ENCODE measurements around the gene INPP5K.

The INPP5K gene

DNA sequence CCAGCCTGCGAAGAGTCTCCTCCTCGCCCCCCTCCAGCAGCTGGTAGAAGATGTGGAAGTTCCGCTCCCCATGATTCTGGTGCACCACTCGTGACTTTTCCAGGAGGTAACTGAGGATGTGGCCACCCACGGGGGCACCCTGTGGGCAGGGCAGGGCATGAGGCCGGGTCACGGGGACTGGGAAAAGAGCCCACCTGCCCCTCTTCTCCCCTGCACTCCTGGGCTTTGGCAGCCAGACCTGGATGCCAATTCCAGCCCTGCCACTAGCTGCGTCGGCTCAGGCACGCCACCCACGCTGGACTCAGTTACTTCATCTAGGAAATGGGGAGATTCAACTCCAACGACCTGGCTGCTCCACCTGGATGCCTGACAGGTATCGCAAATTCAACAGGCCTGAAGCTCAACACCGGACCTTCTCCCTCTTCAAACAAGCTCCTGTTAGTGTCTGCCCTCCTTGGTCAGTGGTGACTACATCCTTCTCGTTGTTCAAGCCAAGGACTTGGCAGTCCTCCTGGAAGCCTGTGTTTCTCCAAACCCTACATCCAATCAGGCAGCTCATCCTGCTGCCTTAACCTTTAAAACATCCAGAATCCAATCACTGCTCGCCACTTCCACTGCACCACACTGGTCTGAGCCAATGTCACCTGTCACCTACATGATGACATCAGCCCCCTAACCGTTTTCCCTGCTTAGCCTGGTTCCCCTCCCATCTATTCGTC lies 35.5 kb downstream of the INPP5K start:
- Histone ChIP-seq H3K27me3 (ENCODE audit: low read depth) (no peaks in the 10 kb centered on the region), H3K9me3 (no peaks in the 10 kb centered on the region), H3K36me3 (replicated peaks) (peaks cover 54% of the 10 kb centered on the region), H3K4me3 (no peak overlapping the region), H3K4me1 (no peaks in the 10 kb centered on the region)
- no peak for DNase-seq (ENCODE audit: low spot score in 2 of 2)
- in situ Hi-C loops (cut with MboI; ENCODE audit: low sequenced_read_pairs): no loop called here

DNA sequence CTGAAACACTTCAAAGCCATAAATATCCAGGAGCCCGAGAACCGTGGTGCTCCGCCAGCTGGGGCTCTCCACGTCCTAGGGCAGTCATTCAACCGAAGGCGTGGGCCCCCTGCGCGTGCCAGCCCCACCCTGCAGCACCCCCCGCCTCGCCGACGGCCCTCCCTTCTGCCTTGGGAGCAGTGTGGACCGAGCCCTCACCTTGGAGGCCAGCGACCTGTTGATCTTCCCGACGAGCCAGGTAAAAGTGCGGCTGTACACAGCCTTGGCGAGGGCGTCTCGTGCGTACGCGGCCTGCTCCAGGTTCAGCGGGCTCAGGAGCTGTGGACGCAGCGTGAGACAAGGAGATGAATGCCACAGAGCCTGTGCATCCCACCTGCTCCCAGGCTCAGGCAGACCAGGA lies 38.0 kb downstream of the INPP5K start:
- H3K4me1 ChIP-seq: no peaks in the 10 kb centered on the region
- no peaks in the 10 kb centered on the region for H3K9me3 ChIP-seq
- no peak for DNase-seq (ENCODE audit: low spot score in 2 of 2)
- H3K4me3 ChIP-seq: no peak overlapping the region
- H3K36me3 ChIP-seq (replicated peaks): peaks cover 56% of the 10 kb centered on the region
- no peaks in the 10 kb centered on the region for H3K27me3 ChIP-seq (ENCODE audit: low read depth)
- in situ Hi-C loops (cut with MboI; ENCODE audit: low sequenced_read_pairs): no loop called here

DNA sequence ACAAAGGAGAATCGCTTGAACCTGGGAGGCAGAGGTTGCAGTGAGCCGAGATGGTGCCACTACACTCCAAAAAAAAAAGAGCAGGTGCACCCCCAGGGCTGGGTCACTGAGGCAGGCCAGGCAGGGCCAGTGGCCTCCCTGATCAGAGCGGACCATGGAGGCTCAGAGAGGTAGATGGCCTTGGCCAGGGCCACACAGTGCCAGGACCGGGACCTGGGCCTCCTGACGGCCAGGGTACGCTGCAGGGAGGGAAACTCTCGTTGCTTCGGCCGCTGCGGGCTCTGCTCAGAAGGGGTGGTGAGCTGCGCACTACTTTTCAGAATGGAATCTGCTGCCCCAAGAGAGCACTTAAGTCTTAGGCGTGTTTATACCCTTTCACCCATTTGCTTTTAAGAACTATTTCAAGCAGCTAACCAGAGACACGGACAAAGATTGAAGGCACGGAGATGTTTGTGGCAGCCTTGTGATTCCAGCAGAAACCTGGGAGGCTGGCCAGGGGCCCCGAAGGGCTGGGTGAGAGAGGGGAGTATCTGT lies 41.0 kb downstream of the INPP5K start:
- H3K4me3 ChIP-seq: no peak overlapping the region
- H3K36me3 ChIP-seq (replicated peaks): peaks cover 58% of the 10 kb centered on the region
- no peaks in the 10 kb centered on the region for H3K4me1 ChIP-seq
- in situ Hi-C loops (cut with MboI; ENCODE audit: low sequenced_read_pairs): no loop called here
- no peaks in the 10 kb centered on the region for H3K9me3 ChIP-seq
- H3K27me3 ChIP-seq (ENCODE audit: low read depth): no peaks in the 10 kb centered on the region
- DNase-seq (ENCODE audit: low spot score in 2 of 2): no peak

- in situ Hi-C loops (cut with MboI; ENCODE audit: low sequenced_read_pairs): no loop called here
- Histone ChIP-seq H3K27me3 (ENCODE audit: low read depth) (no peaks in the 10 kb centered on the region), H3K9me3 (no peaks in the 10 kb centered on the region), H3K36me3 (replicated peaks) (peaks cover 57% of the 10 kb centered on the region), H3K4me3 (no peak overlapping the region), H3K4me1 (no peaks in the 10 kb centered on the region)
- DNase-seq (ENCODE audit: low spot score in 2 of 2): no peak
Observed at GRCh38 chr17:1474402-1475189, 41.8 kb downstream of the INPP5K start.

- in situ Hi-C loops (cut with MboI; ENCODE audit: low sequenced_read_pairs): no loop called here
- Histone ChIP-seq H3K9me3 (no peaks in the 10 kb centered on the region), H3K4me3 (no peak overlapping the region), H3K4me1 (no peaks in the 10 kb centered on the region), H3K27me3 (ENCODE audit: low read depth) (no peaks in the 10 kb centered on the region), H3K36me3 (replicated peaks) (peaks cover 61% of the 10 kb centered on the region)
- no peak for DNase-seq (ENCODE audit: low spot score in 2 of 2)
Observed at GRCh38 chr17:1473841-1474240, 42.6 kb downstream of the INPP5K start.

- Histone ChIP-seq H3K27me3 (ENCODE audit: low read depth) (no peaks in the 10 kb centered on the region), H3K4me1 (no peaks in the 10 kb centered on the region), H3K36me3 (replicated peaks) (peaks cover 60% of the 10 kb centered on the region), H3K9me3 (no peaks in the 10 kb centered on the region), H3K4me3 (no peak overlapping the region)
- DNase-seq (ENCODE audit: low spot score in 2 of 2): no peak
- in situ Hi-C loops (cut with MboI; ENCODE audit: low sequenced_read_pairs): no loop called here
Observed at GRCh38 chr17:1473170-1473569, 43.2 kb downstream of the INPP5K start.

GRCh38 chr17:1471911-1472821 lies 44.2 kb downstream of the INPP5K start:
- Histone ChIP-seq H3K9me3 (no peaks in the 10 kb centered on the region), H3K4me1 (no peaks in the 10 kb centered on the region), H3K27me3 (ENCODE audit: low read depth) (no peaks in the 10 kb centered on the region), H3K4me3 (no peak overlapping the region), H3K36me3 (replicated peaks) (peaks cover 56% of the 10 kb centered on the region)
- in situ Hi-C loops (cut with MboI; ENCODE audit: low sequenced_read_pairs): no loop called here
- DNase-seq (ENCODE audit: low spot score in 2 of 2): no peak

DNA sequence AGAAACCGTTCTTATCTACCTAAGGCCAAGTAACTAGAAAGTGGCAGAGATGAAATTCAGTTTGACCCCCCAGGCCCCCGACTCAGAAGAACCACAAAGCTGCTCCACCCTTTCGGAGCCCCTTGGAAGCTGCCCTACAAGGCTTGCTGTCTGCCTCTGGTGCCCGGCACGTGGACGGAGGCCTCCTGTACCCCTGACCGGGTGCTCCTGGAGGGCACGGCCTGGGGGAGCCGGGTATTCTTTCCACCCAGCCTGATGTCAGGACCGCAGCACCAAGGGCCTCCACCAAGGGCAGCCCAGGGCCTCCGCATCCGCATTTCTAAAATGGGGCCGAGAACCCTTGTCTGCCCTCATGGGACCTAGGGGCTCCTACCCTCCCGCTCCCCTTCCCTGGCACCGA lies 44.9 kb downstream of the INPP5K start:
- in situ Hi-C loops (cut with MboI; ENCODE audit: low sequenced_read_pairs): no loop called here
- no peaks in the 10 kb centered on the region for H3K9me3 ChIP-seq
- H3K27me3 ChIP-seq (ENCODE audit: low read depth): no peaks in the 10 kb centered on the region
- no peak for DNase-seq (ENCODE audit: low spot score in 2 of 2)
- no peak overlapping the region for H3K4me3 ChIP-seq
- peaks cover 59% of the 10 kb centered on the region for H3K36me3 ChIP-seq (replicated peaks)
- no peaks in the 10 kb centered on the region for H3K4me1 ChIP-seq

GRCh38 chr17:1470755-1471462 lies 45.5 kb downstream of the INPP5K start:
- H3K36me3 ChIP-seq (replicated peaks): peaks cover 54% of the 10 kb centered on the region
- no peaks in the 10 kb centered on the region for H3K27me3 ChIP-seq (ENCODE audit: low read depth)
- no peaks in the 10 kb centered on the region for H3K9me3 ChIP-seq
- DNase-seq (ENCODE audit: low spot score in 2 of 2): no peak
- H3K4me1 ChIP-seq: no peaks in the 10 kb centered on the region
- in situ Hi-C loops (cut with MboI; ENCODE audit: low sequenced_read_pairs): no loop called here
- H3K4me3 ChIP-seq: no peak overlapping the region

DNA sequence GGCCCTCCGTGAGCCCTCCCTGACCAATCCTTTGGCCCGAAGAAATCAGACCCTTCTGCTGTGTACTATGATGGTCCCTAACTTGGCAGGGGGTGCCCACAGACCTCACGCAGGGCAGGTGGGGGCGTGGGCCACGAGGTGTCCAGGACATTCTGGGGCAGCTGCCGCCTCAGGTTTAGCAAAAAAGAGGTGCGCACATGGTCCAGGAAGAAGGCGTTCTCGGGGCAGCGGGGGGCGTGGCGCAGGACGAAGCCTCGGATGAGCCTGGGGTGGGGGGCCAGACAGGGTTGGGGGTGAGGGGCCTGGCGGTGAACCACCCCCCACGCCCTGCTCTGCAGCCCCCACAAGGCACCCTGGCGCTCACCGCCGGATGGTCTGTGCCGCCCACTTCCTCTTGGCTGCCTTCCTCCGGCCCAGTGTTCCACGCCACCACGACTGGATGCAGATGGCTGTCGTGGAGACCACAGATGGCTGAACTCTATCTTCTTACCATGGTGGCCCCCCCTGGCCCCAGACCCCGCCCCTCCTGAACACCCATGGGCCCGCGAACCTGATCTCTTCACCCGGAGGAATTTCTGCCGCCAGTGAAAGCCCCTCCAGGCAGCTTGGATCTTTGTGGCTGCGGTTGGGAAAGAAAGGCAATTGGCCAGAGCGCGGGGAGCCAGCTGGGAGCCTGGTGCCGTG lies 46.2 kb downstream of the INPP5K start:
- Histone ChIP-seq H3K27me3 (ENCODE audit: low read depth) (no peaks in the 10 kb centered on the region), H3K9me3 (no peaks in the 10 kb centered on the region), H3K4me1 (no peaks in the 10 kb centered on the region), H3K36me3 (replicated peaks) (peaks cover 51% of the 10 kb centered on the region), H3K4me3 (no peak overlapping the region)
- in situ Hi-C loops (cut with MboI; ENCODE audit: low sequenced_read_pairs): no loop called here
- DNase-seq (ENCODE audit: low spot score in 2 of 2): no peak

- Histone ChIP-seq H3K9me3 (no peaks in the 10 kb centered on the region), H3K4me1 (no peaks in the 10 kb centered on the region), H3K36me3 (replicated peaks) (peaks cover 54% of the 10 kb centered on the region), H3K27me3 (ENCODE audit: low read depth) (no peaks in the 10 kb centered on the region), H3K4me3 (no peak overlapping the region)
- DNase-seq (ENCODE audit: low spot score in 2 of 2): no peak
- in situ Hi-C loops (cut with MboI; ENCODE audit: low sequenced_read_pairs): no loop called here
Observed at GRCh38 chr17:1469231-1469852, 47.1 kb downstream of the INPP5K start.

GRCh38 chr17:1467898-1468492 lies 48.4 kb downstream of the INPP5K start:
- no peak for DNase-seq (ENCODE audit: low spot score in 2 of 2)
- H3K36me3 ChIP-seq (replicated peaks): peaks cover 52% of the 10 kb centered on the region
- no peak overlapping the region for H3K4me3 ChIP-seq
- no peaks in the 10 kb centered on the region for H3K27me3 ChIP-seq (ENCODE audit: low read depth)
- H3K9me3 ChIP-seq: no peaks in the 10 kb centered on the region
- in situ Hi-C loops (cut with MboI; ENCODE audit: low sequenced_read_pairs): no loop called here
- H3K4me1 ChIP-seq: no peaks in the 10 kb centered on the region

All from HAP-1 (cell line).